Adrenal gland (tissue), 5 donors: ENCODE results near the gene UCP2.

Experiments used
- CTCF ChIP-seq, 6 experiments: fragments of 450-650 bp in 4 of 6; fragments of 200-600 bp in 2 of 6; sonication (generic) in 1 of 6; IDR thresholded peaks; 1 replicate in 5 of 6; 2 replicates in 1 of 6; pipeline versions ENCODE4 v1.5.1 to v1.8.0; 2016 to 2021; ENCODE audit warnings: antibody characterized with exemption in 6 of 6, mild to moderate bottlenecking in 2 of 6, moderate library complexity in 1 of 6
- POLR2A ChIP-seq, 2 donors: fragments of 450-650 bp; IDR thresholded peaks; one replicate each; pipeline ENCODE4 v1.6.1; 2017; ENCODE audit warnings: antibody characterized with exemption in 2 of 2, mild to moderate bottlenecking in 2 of 2, moderate library complexity in 1 of 2
- donor health status: DM: no; HTN: no; CAD: no.

GRCh38 chr11:73991471-73992006, 8.9 kb upstream of the UCP2 start:
- TF ChIP-seq CTCF (IDR thresholded peaks at IDR 0.05) (no peak), POLR2A (IDR thresholded peaks at IDR 0.05) (no peak)
